Lung (tissue), 12 donors: ENCODE results near the gene LCLAT1. TPM values are rescaled to one million over a fixed set of nuclear protein-coding genes. Genes with fewer than 3 reads are reported as not detected.

Experiments used
- ATAC-seq: fragments of 200-7000 bp; cut with Tn5 transposase; one replicate; pipeline ENCODE4 v1.9.1; 2020; ENCODE audit warnings: moderate number of reproducible peaks; ENCODE audit not compliant: insufficient read depth, low FRiP score
- DNase-seq, 3 donors: peaks; one replicate each; pipeline ENCODE4 v3.0.0-alpha.2; 2013 to 2017
- H3K27ac ChIP-seq, 2 donors: one replicate each; pipeline ENCODE4 v1.5.1; 2013; ENCODE audit warnings: mild to moderate bottlenecking in 2 of 2, moderate library complexity in 2 of 2, control low read depth in 1 of 2, inconsistent platforms in 1 of 2, low read depth in 1 of 2, low read length in 1 of 2
- H3K27me3 ChIP-seq, 3 donors: one replicate each; pipeline ENCODE4 v1.5.1; 2013; ENCODE audit warnings: low read length in 2 of 3; ENCODE audit not compliant: control insufficient read depth in 3 of 3, insufficient read depth in 3 of 3
- H3K36me3 ChIP-seq, 4 donors: one replicate each; pipeline ENCODE4 v1.5.1; 2013; ENCODE audit warnings: low read length in 4 of 4, mild to moderate bottlenecking in 1 of 4, moderate library complexity in 1 of 4; ENCODE audit not compliant: control insufficient read depth in 4 of 4, insufficient read depth in 4 of 4
- H3K4me1 ChIP-seq, 5 donors: one replicate each; pipeline ENCODE4 v1.5.1; 2013; ENCODE audit warnings: low read length in 5 of 5, mild to moderate bottlenecking in 2 of 5, moderate library complexity in 1 of 5; ENCODE audit not compliant: control insufficient read depth in 5 of 5, insufficient read depth in 5 of 5
- H3K4me3 ChIP-seq: one replicate; pipeline ENCODE4 v1.5.1; 2013; ENCODE audit warnings: mild to moderate bottlenecking, control low read depth, moderate library complexity
- H3K9ac ChIP-seq, 2 donors: one replicate each; pipeline ENCODE4 v1.5.1; 2013; ENCODE audit warnings: low read length in 2 of 2, control low read depth in 1 of 2; ENCODE audit not compliant: insufficient read depth in 1 of 2
- H3K9me3 ChIP-seq, 4 donors: one replicate each; pipeline ENCODE4 v1.5.1; 2013; ENCODE audit warnings: low read length in 3 of 4, mild to moderate bottlenecking in 1 of 4, moderate library complexity in 1 of 4; ENCODE audit not compliant: control insufficient read depth in 4 of 4, insufficient read depth in 3 of 4
- WGBS, 2 donors: extraction: QIAGEN DNeasy Blood & Tissue Kit; methylation state at CpG; one replicate each; pipeline ENCODE4 v1.1.7; 2013; 5-methylcytosine and 5-hydroxymethylcytosine counted together
- polyA plus RNA-seq, 2 donors: library from polyadenylated mRNA; stranded (reverse); fragments of 200-250 nt; gene quantifications; one replicate each; pipeline ENCODE4 v1.2.1, GENCODE V29; 2013
- total RNA-seq, 2 donors: library from RNA; depleted of rRNA in 1 of 2; stranded (reverse); fragments of >200 nt in 1 of 2; gene quantifications; one replicate each; pipeline ENCODE4 v1.2.1, GENCODE V29; 2014 to 2021
- TF ChIP-seq, protein P1 (sequence below): IDR thresholded peaks from 2 replicates; pipeline ENCODE4 v1.5.1; 2012; ENCODE audit warnings: mild to moderate bottlenecking; ENCODE audit errors: control extremely low read depth, extremely low read depth
- donor health status: control.
- donor health status: control.
- donor health status: Bipolar disorder and iron deficiency.
- donor health status: healthy.
- donor health status: DM: yes; HTN: yes; CAD: no.

Gene LCLAT1
- total and polyA plus RNA-seq, 4 donors = 2.4 to 24.2 (median 10.8) TPM

- Histone ChIP-seq H3K4me3 (no peak overlapping the region), H3K27ac (no peak overlapping the region), H3K4me1 (no peaks in the 10 kb centered on the region), H3K9me3 (peaks cover 0 to 3% (median under 1%) of the 10 kb centered on the region in 4 donors), H3K9ac (no peak overlapping the region), H3K36me3 (no peaks in the 10 kb centered on the region), H3K27me3 (peaks cover 0 to 2% (median 0%) of the 10 kb centered on the region in 3 donors)
- no peak for DNase-seq
- ATAC-seq = no peak
- TF ChIP-seq, protein P1, sequence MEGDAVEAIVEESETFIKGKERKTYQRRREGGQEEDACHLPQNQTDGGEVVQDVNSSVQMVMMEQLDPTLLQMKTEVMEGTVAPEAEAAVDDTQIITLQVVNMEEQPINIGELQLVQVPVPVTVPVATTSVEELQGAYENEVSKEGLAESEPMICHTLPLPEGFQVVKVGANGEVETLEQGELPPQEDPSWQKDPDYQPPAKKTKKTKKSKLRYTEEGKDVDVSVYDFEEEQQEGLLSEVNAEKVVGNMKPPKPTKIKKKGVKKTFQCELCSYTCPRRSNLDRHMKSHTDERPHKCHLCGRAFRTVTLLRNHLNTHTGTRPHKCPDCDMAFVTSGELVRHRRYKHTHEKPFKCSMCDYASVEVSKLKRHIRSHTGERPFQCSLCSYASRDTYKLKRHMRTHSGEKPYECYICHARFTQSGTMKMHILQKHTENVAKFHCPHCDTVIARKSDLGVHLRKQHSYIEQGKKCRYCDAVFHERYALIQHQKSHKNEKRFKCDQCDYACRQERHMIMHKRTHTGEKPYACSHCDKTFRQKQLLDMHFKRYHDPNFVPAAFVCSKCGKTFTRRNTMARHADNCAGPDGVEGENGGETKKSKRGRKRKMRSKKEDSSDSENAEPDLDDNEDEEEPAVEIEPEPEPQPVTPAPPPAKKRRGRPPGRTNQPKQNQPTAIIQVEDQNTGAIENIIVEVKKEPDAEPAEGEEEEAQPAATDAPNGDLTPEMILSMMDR = no peak
- WGBS, 2 donors = 93 to 97% methylated on average over 2 of the region's 2 CpGs
These were observed 228.7 kb downstream of the LCLAT1 start for GRCh38 chr2:30675758-30676157.

DNA sequence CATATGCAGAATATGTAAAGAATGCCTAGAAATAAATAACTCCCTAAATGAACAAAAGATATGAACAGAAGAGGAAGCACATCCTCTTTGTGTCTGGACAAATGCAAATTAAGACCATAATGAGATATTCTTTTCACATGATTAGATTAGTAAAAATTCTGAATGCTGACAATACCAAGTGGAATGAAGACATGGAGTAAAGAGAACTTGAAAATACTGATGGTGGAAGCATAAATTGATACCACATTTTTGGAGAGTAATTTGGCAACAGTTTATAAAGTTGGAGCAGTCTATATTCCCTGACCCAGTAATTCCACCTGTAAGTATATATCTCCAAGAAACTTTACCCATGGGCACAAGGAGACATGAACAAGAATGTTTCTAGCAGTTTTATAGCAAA lies 230.2 kb downstream of the LCLAT1 start:
- DNase-seq (no peak), ATAC-seq (no peak)
- no peaks in the 10 kb centered on the region for H3K36me3 ChIP-seq
- H3K4me1 ChIP-seq = no peaks in the 10 kb centered on the region
- no peak overlapping the region for H3K27ac ChIP-seq
- TF ChIP-seq, protein P1 = no peak
- peaks cover 0 to 2% (median 0%) of the 10 kb centered on the region in 4 donors for H3K9me3 ChIP-seq
- peaks cover 0 to 2% (median 0%) of the 10 kb centered on the region in 3 donors for H3K27me3 ChIP-seq
- no peak overlapping the region for H3K9ac ChIP-seq
- no peak overlapping the region for H3K4me3 ChIP-seq

DNA sequence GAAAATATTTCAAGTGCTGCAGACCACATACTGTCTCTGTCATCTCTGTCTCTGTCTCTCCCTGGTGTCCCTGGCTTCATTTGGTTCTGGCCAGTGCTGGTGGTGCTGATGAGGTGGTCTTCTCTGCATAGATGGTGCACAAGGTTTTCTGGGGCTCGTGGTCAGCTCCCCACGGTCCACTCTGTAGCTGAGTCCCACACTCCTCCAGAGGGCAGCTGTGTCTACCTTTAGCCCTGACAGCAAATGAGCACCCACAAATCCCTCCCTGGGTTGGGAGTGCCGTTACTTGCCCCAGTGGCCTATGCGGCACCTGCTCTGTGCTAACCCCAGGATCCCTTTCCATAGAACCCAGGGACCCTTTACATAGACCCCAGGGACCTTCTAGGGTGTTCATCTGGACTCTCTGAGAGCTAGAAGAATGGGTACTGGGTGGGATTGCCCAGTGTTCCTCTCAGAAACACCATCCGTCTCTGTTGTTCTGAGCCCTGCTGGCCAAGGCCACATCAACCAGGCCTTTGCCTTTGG lies 230.9 kb downstream of the LCLAT1 start:
- Histone ChIP-seq H3K4me3 (no peak overlapping the region), H3K9me3 (peaks cover 0 to 2% (median 0%) of the 10 kb centered on the region in 4 donors), H3K9ac (no peak overlapping the region), H3K27me3 (peaks cover 0 to 2% (median 0%) of the 10 kb centered on the region in 3 donors), H3K36me3 (no peaks in the 10 kb centered on the region), H3K4me1 (no peaks in the 10 kb centered on the region), H3K27ac (no peak overlapping the region)
- 91 to 94% methylated on average over 5 of the region's 5 CpGs for WGBS, 2 donors
- ATAC-seq (no peak), DNase-seq (no peak)
- TF ChIP-seq, protein P1 = no peak
